Measurements from ENCODE around the gene PDE3B.

- TF ChIP-seq, protein P1, sequence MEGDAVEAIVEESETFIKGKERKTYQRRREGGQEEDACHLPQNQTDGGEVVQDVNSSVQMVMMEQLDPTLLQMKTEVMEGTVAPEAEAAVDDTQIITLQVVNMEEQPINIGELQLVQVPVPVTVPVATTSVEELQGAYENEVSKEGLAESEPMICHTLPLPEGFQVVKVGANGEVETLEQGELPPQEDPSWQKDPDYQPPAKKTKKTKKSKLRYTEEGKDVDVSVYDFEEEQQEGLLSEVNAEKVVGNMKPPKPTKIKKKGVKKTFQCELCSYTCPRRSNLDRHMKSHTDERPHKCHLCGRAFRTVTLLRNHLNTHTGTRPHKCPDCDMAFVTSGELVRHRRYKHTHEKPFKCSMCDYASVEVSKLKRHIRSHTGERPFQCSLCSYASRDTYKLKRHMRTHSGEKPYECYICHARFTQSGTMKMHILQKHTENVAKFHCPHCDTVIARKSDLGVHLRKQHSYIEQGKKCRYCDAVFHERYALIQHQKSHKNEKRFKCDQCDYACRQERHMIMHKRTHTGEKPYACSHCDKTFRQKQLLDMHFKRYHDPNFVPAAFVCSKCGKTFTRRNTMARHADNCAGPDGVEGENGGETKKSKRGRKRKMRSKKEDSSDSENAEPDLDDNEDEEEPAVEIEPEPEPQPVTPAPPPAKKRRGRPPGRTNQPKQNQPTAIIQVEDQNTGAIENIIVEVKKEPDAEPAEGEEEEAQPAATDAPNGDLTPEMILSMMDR (IDR thresholded peaks at IDR 0.05), result no peak
- TF ChIP-seq POLR2A (IDR thresholded peaks at IDR 0.05), result no peak
Measured at GRCh38 chr11:14612694-14613093, 30.9 kb upstream of the PDE3B start.
